Hematopoietic multipotent progenitor cell treated with erythropoietin and hydrocortisone succinate and interleukin-3 and kit ligand, for 17 days (in vitro differentiated cells): ENCODE measurements around the gene ADCY2.

Experiments
- DNase-seq: peaks from one replicate; pipeline ENCODE4 v3.0.0-alpha.2; 2015; ENCODE audit warnings: low spot score

Gene ADCY2

GRCh38 chr5:7395947-7396712, at the start of gene ADCY2:
TSS of gene ADCY2 (plus strand) at chr5:7396138. CDS start at chr5:7396297, 159 bp downstream.
- no peak for DNase-seq

GRCh38 chr5:7347377-7347776, 48.6 kb upstream of the ADCY2 start:
- DNase-seq: no peak

- no peak for DNase-seq
Observed at GRCh38 chr5:7348168-7348854, 47.6 kb upstream of the ADCY2 start.

GRCh38 chr5:7361593-7361992, 34.3 kb upstream of the ADCY2 start:
- no peak for DNase-seq

GRCh38 chr5:7363067-7363677, 32.8 kb upstream of the ADCY2 start:
- no peak for DNase-seq

- no peak for DNase-seq
Observed at GRCh38 chr5:7364226-7364875, 31.6 kb upstream of the ADCY2 start.

- DNase-seq: no peak
Observed at GRCh38 chr5:7367780-7368179, 28.2 kb upstream of the ADCY2 start.

- no peak for DNase-seq
Observed at GRCh38 chr5:7372399-7372798, 23.5 kb upstream of the ADCY2 start.

GRCh38 chr5:7374186-7374585, 21.8 kb upstream of the ADCY2 start:
- no peak for DNase-seq

- DNase-seq: no peak
Observed at GRCh38 chr5:7375457-7375856, 20.5 kb upstream of the ADCY2 start.

- no peak for DNase-seq
Observed at GRCh38 chr5:7376871-7377270, 19.1 kb upstream of the ADCY2 start.

GRCh38 chr5:7377761-7378160, 18.2 kb upstream of the ADCY2 start:
- DNase-seq: no peak

GRCh38 chr5:7382588-7382987, 13.3 kb upstream of the ADCY2 start:
- DNase-seq: no peak

GRCh38 chr5:7385681-7386080, 10.3 kb upstream of the ADCY2 start:
- no peak for DNase-seq

- DNase-seq: no peak
Observed at GRCh38 chr5:7388553-7388952, 7.4 kb upstream of the ADCY2 start.

- DNase-seq: no peak
Observed at GRCh38 chr5:7391215-7391614, 4.7 kb upstream of the ADCY2 start.

- DNase-seq: no peak
Observed at GRCh38 chr5:7391814-7392692, 3.9 kb upstream of the ADCY2 start.

GRCh38 chr5:7392693-7393024, 3.3 kb upstream of the ADCY2 start:
- no peak for DNase-seq

GRCh38 chr5:7393921-7394799, 1.8 kb upstream of the ADCY2 start:
- no peak for DNase-seq

- DNase-seq: no peak
Observed at GRCh38 chr5:7394889-7395431, 978 bp upstream of the ADCY2 start.
